GM10248 (cell line): ENCODE results near the gene KAT8.

Experiments used
- CTCF ChIA-PET: fragments of 300-600 bp; sonication (Branson Sonifier 250); formaldehyde crosslinking; extraction: SDS; loops from one replicate; lab custom pipeline; 2021; ENCODE audit warnings: antibody characterized with exemption; lab: Yijun Ruan, JAX
- POLR2A ChIA-PET: fragments of 350-650 bp; sonication (Branson Sonifier 250); formaldehyde crosslinking; extraction: SDS; loops from one replicate; lab custom pipeline; 2020; ENCODE audit warnings: antibody characterized with exemption; lab: Yijun Ruan, JAX
- DNase-seq: peaks from one replicate; pipeline ENCODE4 v3.0.0; 2012; ENCODE audit errors: extremely low spot score
- CTCF ChIP-seq: IDR thresholded peaks from 2 replicates; pipeline ENCODE4 v1.5.1; 2012; ENCODE audit warnings: mild to moderate bottlenecking, low read depth; ENCODE audit errors: extremely low read depth, missing control alignments, control extremely low read depth

Gene KAT8

GRCh38 chr16:31074814-31075183, 42.7 kb upstream of the KAT8 start:
- POLR2A ChIA-PET: interaction anchor here (1.5 to 3.3 kb wide), 4 partner anchors 12 to 105 kb away, joined by 4 to 21 read pairs (median 5); partner anchors contain the start of genes FUS and KAT8
- TF ChIP-seq CTCF: no peak
- DNase-seq: no peak
- CTCF ChIA-PET: interaction anchor here (1.1 to 2.6 kb wide), 3 partner anchors 68 to 105 kb away, joined by 4 to 9 read pairs (median 9); partner anchors contain the start of gene HSD3B7

GRCh38 chr16:31076319-31076718, 41.1 kb upstream of the KAT8 start:
- DNase-seq: no peak
- no peak for TF ChIP-seq CTCF
- ChIA-PET CTCF (interaction anchor here (0.9 to 1.7 kb wide), 2 partner anchors 15 to 18 kb away, joined by 4 to 6 read pairs; partner anchors contain the start of gene VKORC1), POLR2A (no interaction called here)

- POLR2A ChIA-PET: no interaction called here
- no peak for TF ChIP-seq CTCF
- DNase-seq: no peak
- CTCF ChIA-PET: no interaction called here
These were observed 40.4 kb upstream of the KAT8 start for GRCh38 chr16:31077024-31077423.

GRCh38 chr16:31077592-31078396, 39.7 kb upstream of the KAT8 start:
- DNase-seq: no peak
- ChIA-PET POLR2A (no interaction called here), CTCF (interaction anchor here (1.0 kb wide), 1 partner anchor 8 kb away, joined by 3 read pairs; no protein-coding TSS in a partner anchor)
- no peak for TF ChIP-seq CTCF

GRCh38 chr16:31078597-31079341, 38.7 kb upstream of the KAT8 start:
- CTCF ChIA-PET: interaction anchor here (1.0 kb wide), 1 partner anchor 7 kb away, joined by 3 read pairs; no protein-coding TSS in a partner anchor
- no peak for TF ChIP-seq CTCF
- POLR2A ChIA-PET: no interaction called here
- DNase-seq: no peak

- ChIA-PET CTCF (no interaction called here), POLR2A (no interaction called here)
- TF ChIP-seq CTCF: no peak
- no peak for DNase-seq
These were observed 38.0 kb upstream of the KAT8 start for GRCh38 chr16:31079342-31079944.
